Choroid plexus epithelial cell (primary cell): ENCODE data around the gene ITPKB.

ENCODE experiments used
- DNase-seq: peaks from one replicate; pipeline ENCODE4 v3.0.0-alpha.2; 2010; ENCODE audit warnings: low read depth
- H3K4me3 ChIP-seq: 2 replicates; pipeline ENCODE4 v1.5.1; 2011; ENCODE audit warnings: low read depth, mild to moderate bottlenecking, control low read depth, low read length, moderate library complexity
- TF ChIP-seq, protein P1 (sequence below): conservative IDR thresholded peaks from 2 replicates; pipeline ENCODE4 v1.5.1; 2011; ENCODE audit warnings: low read depth, mild to moderate bottlenecking, control low read depth, inconsistent platforms, low read length, moderate library complexity

Gene ITPKB

DNA sequence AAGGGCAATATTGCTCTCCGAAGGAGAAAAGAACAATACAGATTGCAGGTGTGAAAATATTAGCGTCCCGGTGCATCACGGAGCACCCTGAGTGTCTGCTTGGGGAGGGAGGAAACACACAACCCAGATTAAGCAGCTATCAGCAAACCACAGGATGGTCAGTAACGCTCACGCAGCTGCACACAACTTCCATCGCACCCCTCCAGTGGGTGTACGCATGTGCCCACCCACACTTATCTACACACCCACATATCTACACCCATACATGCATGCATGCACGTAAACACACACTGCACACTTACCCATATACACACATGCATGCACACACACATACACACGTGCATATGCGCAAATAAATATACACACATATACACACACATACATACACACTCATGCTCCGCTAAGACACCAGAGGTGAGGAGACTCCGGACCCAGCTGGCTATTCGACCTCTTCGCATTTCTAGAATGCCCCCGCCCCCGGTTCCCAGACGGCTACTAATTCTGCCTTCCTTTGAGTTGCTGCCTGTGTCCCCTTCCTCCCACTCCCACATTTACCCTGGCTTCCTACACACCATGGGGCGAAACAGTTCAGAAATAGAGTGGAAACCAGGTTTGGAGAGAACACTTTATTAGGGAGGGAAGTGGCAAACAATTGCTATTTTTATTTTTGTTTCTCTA lies 26.2 kb downstream of the ITPKB start:
- TF ChIP-seq, protein P1, sequence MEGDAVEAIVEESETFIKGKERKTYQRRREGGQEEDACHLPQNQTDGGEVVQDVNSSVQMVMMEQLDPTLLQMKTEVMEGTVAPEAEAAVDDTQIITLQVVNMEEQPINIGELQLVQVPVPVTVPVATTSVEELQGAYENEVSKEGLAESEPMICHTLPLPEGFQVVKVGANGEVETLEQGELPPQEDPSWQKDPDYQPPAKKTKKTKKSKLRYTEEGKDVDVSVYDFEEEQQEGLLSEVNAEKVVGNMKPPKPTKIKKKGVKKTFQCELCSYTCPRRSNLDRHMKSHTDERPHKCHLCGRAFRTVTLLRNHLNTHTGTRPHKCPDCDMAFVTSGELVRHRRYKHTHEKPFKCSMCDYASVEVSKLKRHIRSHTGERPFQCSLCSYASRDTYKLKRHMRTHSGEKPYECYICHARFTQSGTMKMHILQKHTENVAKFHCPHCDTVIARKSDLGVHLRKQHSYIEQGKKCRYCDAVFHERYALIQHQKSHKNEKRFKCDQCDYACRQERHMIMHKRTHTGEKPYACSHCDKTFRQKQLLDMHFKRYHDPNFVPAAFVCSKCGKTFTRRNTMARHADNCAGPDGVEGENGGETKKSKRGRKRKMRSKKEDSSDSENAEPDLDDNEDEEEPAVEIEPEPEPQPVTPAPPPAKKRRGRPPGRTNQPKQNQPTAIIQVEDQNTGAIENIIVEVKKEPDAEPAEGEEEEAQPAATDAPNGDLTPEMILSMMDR, result no peak
- H3K4me3 ChIP-seq, result no peak overlapping the region
- DNase-seq, result no peak

DNA sequence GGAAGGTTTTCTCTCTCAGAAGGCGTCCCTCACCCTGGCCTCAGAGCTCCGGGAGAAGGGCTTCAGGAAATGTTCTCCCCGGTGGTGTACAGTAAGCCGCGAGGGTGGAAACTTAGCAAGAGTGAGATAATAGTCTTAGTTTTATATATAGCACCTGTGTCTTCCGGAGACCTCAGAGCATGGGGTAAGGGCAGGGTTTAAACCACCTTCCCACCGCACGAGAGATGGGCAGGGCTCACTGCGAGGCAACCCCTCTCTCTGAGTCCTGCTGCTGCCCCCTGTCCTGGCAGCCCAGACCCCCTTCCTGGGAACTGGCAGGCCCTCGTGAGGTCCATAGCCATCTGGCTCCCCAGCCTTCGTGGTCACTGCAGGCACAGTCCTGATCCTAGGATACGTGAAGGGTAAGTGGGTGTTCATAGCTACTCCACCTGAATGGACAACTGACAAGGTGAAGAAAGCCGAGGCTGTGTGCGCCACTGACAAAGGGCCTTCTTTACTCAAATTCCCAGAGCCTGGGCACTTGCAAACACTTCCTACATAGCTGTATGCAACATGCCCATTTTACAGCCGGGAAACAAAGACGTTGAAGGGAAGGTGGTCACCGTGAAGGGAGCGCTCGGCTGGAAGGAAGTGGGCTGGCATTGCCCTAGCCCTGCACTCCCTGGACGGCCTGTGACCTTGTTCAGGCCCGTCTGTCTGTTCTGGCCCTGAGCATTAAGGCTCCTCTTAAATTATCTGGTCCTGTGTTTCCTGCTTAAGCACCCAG lies 26.9 kb downstream of the ITPKB start:
- DNase-seq, result no peak
- TF ChIP-seq, protein P1, result no peak
- H3K4me3 ChIP-seq, result no peak overlapping the region

DNA sequence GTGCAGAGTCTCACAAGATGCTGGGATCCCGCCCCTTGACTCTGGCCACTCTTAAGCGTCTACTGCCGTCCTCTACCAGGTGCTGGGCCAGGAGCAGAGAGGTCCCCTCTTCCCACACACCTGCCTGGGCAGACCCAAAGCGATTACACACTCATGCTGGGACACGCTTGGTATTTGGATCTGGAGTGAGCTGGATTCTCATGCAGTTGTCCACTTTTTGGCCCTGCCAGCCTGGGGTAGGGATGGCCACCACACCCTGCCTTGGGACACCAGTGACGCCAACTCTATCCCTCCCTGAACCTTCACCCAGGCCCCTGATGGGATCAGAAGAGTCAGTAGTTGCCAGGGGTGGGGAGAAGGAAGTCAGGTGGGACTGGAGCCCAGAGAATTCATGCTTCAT lies 28.6 kb downstream of the ITPKB start:
- TF ChIP-seq, protein P1, result no peak
- no peak overlapping the region for H3K4me3 ChIP-seq
- no peak for DNase-seq

DNA sequence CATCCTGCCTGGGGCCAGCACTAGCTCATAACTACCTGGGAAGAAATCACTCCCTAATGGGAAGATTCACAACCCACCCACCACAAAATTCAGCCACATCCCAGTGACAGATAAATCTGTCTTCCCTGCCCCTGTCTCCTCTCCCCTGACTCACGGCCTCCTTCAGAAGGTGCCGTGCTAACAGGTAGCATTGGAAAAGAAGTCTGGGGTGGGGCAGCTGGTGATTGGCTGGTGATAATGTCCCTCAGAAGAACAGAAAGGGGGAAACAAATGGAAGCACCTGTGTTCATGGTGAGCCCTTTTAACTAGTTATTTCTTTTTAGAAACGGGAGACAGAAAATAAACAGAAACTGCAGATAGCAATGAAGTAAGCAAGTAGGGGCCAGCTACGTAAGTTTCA lies 29.1 kb downstream of the ITPKB start:
- H3K4me3 ChIP-seq, result no peak overlapping the region
- DNase-seq, result no peak
- TF ChIP-seq, protein P1, result no peak

DNA sequence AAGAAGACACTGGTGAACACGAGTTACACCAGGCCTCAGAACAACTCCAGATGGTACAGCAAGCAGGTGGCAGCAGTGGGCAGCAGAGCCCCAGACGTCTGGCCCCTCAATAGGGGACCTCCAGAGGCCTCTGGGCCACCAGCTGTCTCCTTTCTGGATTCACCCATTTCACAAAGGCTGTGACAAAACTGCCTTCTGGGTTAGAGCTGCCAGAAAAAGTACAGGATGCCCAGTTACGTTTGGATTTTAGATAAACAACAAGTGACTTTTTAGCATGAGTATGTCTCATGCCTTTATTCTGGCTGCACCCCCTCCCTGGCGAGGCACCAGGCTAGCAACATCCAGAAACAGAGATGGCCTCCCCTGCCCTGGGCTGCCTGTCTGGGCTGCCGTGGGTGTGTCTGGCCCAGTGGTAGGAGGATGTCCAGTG lies 30.1 kb downstream of the ITPKB start:
- TF ChIP-seq, protein P1, result peak; percentile 14
- no peak overlapping the region for H3K4me3 ChIP-seq
- no peak for DNase-seq

DNA sequence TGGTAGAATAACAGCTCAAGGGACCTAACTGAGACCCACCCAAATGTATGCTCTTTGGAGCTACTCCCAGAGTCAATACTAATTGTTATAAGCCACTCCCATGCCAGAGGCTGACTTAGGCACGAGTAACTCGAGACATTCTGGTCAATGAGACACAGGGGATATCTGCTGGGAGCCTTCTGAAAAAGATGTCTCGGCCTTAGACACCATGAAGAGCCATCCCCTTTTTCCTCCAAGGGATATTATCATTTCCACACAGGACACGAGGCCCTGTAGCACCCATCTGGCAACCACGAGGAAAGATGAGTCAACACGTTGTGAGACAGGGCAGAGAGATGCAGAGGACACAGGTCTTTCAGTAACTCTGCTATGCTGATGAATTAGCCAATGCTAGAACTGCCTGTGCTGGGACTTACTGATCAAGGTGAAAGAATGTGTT lies 30.7 kb downstream of the ITPKB start:
- H3K4me3 ChIP-seq, result no peak overlapping the region
- DNase-seq, result peak; percentile 95
- TF ChIP-seq, protein P1, result no peak

DNA sequence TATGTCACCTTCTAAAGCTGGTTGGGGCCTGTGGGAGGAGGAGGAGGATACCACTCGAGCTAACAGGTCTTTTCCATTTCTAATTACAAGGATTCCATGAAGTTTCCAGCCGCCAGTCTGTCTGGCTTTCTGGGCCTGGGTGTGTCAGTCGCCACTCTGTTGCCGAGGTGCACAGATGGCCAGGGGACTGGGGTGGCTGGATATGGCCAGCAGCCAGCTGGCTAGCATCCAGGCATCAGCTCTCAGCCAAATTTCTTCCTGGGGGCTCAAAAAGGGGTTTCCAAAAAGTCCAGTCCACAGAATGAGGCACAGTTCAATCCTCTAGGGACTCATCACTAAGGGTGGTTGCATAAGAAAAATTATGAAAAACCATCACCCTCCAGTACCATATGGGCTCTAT lies 32.4 kb downstream of the ITPKB start:
- H3K4me3 ChIP-seq, result no peak overlapping the region
- DNase-seq, result no peak
- TF ChIP-seq, protein P1, result no peak
